Activated CD4-positive, alpha-beta T cell treated with anti-CD3 and anti-CD28 coated beads, Interleukin-2, amount 10 ng/mL, durations not matched to agents 7 days and 5 days (primary cell): ENCODE results near the gene IL11RA. TPM values are rescaled to one million over a fixed set of nuclear protein-coding genes. Genes with fewer than 3 reads are reported as not detected.
"Not testable (repeated sequence)": the region's sequence is repeated elsewhere in the genome, so short reads cannot be mapped to it uniquely, and the experiment has no call there.

Experiments used
- CTCF ChIA-PET: fragments of 350-600 bp; sonication (Branson Sonifier 250); formaldehyde crosslinking; loops from one replicate; lab custom pipeline; 2021; ENCODE audit warnings: antibody characterized with exemption; lab: Charles Lee
- POLR2A ChIA-PET: fragments of 350-600 bp; sonication (Branson Sonifier 250); formaldehyde crosslinking; loops from one replicate; lab custom pipeline; 2021; ENCODE audit warnings: antibody characterized with exemption; lab: Charles Lee
- DNase-seq: peaks from one replicate; pipeline ENCODE4 v3.0.0-alpha.2; 2020
- H3K27ac Mint-ChIP-seq: one replicate; pipeline ENCODE4 v1.8.0; 2021; ENCODE audit warnings: mild to moderate bottlenecking, moderate library complexity, mixed read lengths
- H3K27me3 Mint-ChIP-seq: one replicate; pipeline ENCODE4 v1.8.0; 2021; ENCODE audit warnings: mixed read lengths
- H3K36me3 Mint-ChIP-seq: one replicate; pipeline ENCODE4 v1.8.0; 2021; ENCODE audit warnings: low read depth, mixed read lengths
- H3K4me1 Mint-ChIP-seq: one replicate; pipeline ENCODE4 v1.8.0; 2021; ENCODE audit warnings: mixed read lengths
- H3K4me3 Mint-ChIP-seq: one replicate; pipeline ENCODE4 v1.8.0; 2021; ENCODE audit warnings: mild to moderate bottlenecking, moderate library complexity, mixed read lengths
- H3K9me3 Mint-ChIP-seq: one replicate; pipeline ENCODE4 v1.8.0; 2021; ENCODE audit warnings: mixed read lengths
- total RNA-seq, 2 experiments: library from RNA; stranded (reverse); gene quantifications; one replicate each; pipeline ENCODE4 v1.2.3, GENCODE V29; 2021

IL11RA gene
- total RNA-seq, 2 experiments from 2014 or later = 66.3 to 68.5 TPM

GRCh38 chr9:34633851-34634550 lies 18.0 kb upstream of the IL11RA start:
- no peak overlapping the region for H3K27ac Mint-ChIP-seq
- DNase-seq = peak; percentile 83
- ChIA-PET CTCF (interaction anchor here (0.6 to 7.5 kb wide), 21 partner anchors 9 to 451 kb away, joined by 3 to 82 read pairs (median 4); partner anchors contain the start of genes DCTN3, GALT and RPP25L), POLR2A (interaction anchor here (1.0 to 1.2 kb wide), 2 partner anchors 14 to 16 kb away, joined by 3 read pairs; no protein-coding TSS in a partner anchor)
- H3K27me3 Mint-ChIP-seq = peaks cover 19% of the 10 kb centered on the region
- H3K36me3 Mint-ChIP-seq = peaks cover 15% of the 10 kb centered on the region
- no peak overlapping the region for H3K4me3 Mint-ChIP-seq
- H3K4me1 Mint-ChIP-seq = peaks cover 42% of the 10 kb centered on the region
- no peaks in the 10 kb centered on the region for H3K9me3 Mint-ChIP-seq

GRCh38 chr9:34634551-34635248 lies 17.3 kb upstream of the IL11RA start:
- H3K4me3 Mint-ChIP-seq = no peak overlapping the region
- H3K9me3 Mint-ChIP-seq = no peaks in the 10 kb centered on the region
- no peak for DNase-seq
- peaks cover 39% of the 10 kb centered on the region for H3K4me1 Mint-ChIP-seq
- ChIA-PET CTCF (interaction anchor here (0.8 to 7.5 kb wide), 15 partner anchors 8 to 261 kb away, joined by 3 to 82 read pairs (median 6); partner anchors contain the start of genes DCTN3, GALT and RPP25L), POLR2A (interaction anchor here (0.9 to 1.2 kb wide), 2 partner anchors 14 to 17 kb away, joined by 3 to 4 read pairs; partner anchors contain the start of gene DCTN3)
- peaks cover 12% of the 10 kb centered on the region for H3K27me3 Mint-ChIP-seq
- peaks cover 15% of the 10 kb centered on the region for H3K36me3 Mint-ChIP-seq
- peak overlapping the region; percentile 42 for H3K27ac Mint-ChIP-seq

- Mint-ChIP-seq H3K9me3 (no peaks in the 10 kb centered on the region), H3K36me3 (peaks cover 15% of the 10 kb centered on the region), H3K27me3 (peaks cover 3% of the 10 kb centered on the region), H3K4me3 (peak overlapping the region; percentile 58), H3K27ac (peak overlapping the region; percentile 51), H3K4me1 (peaks cover 39% of the 10 kb centered on the region)
- no peak for DNase-seq
- POLR2A ChIA-PET = interaction anchor here (0.9 kb wide), 1 partner anchor 15 kb away, joined by 4 read pairs; the partner anchor contains the start of gene DCTN3
- CTCF ChIA-PET = interaction anchor here (0.6 to 7.5 kb wide), 5 partner anchors 11 to 481 kb away, joined by 3 to 82 read pairs (median 17); partner anchors contain the start of genes DCTN3, GALT and RPP25L
These were observed 16.4 kb upstream of the IL11RA start for GRCh38 chr9:34635556-34635955.

- ChIA-PET CTCF (interaction anchor here (0.6 to 7.5 kb wide), 6 partner anchors 10 to 24 kb away, joined by 3 to 82 read pairs (median 18); partner anchors contain the start of genes DCTN3, GALT and RPP25L), POLR2A (interaction anchor here (0.6 to 2.0 kb wide), 3 partner anchors 10 to 479 kb away, joined by 3 to 8 read pairs (median 3); partner anchors contain the start of gene DCTN3)
- DNase-seq = no peak
- Mint-ChIP-seq H3K27me3 (no peaks in the 10 kb centered on the region), H3K4me1 (peaks cover 39% of the 10 kb centered on the region), H3K36me3 (peaks cover 15% of the 10 kb centered on the region), H3K4me3 (peak overlapping the region; percentile 90), H3K9me3 (no peaks in the 10 kb centered on the region), H3K27ac (peak overlapping the region; percentile 85)
These were observed 15.1 kb upstream of the IL11RA start for GRCh38 chr9:34636791-34637355.

GRCh38 chr9:34637356-34638137 lies 14.4 kb upstream of the IL11RA start, which contains the start of gene SIGMAR1:
SIGMAR1 (minus strand) TSS chr9:34637787; CDS start chr9:34637697, 90 bp downstream.
- H3K4me3 Mint-ChIP-seq = peak within 1 kb of the TSS; percentile 90
- no peaks in the 10 kb centered on the region for H3K9me3 Mint-ChIP-seq
- ChIA-PET POLR2A (interaction anchor here (0.6 to 2.0 kb wide), 3 partner anchors 10 to 18 kb away, joined by 3 to 8 read pairs (median 3); partner anchors contain the start of gene DCTN3), CTCF (interaction anchor here (0.6 to 7.5 kb wide), 13 partner anchors 9 to 64 kb away, joined by 3 to 82 read pairs (median 4); partner anchors contain the start of genes DCTN3, GALT and RPP25L)
- peaks cover 39% of the 10 kb centered on the region for H3K4me1 Mint-ChIP-seq
- H3K27me3 Mint-ChIP-seq = no peaks in the 10 kb centered on the region
- peak; percentile 94 for DNase-seq
- H3K27ac Mint-ChIP-seq = peak within 1 kb of the TSS; percentile 93
- H3K36me3 Mint-ChIP-seq = peaks cover 15% of the 10 kb centered on the region

GRCh38 chr9:34638138-34638445 lies 13.9 kb upstream of the IL11RA start:
- no peaks in the 10 kb centered on the region for H3K9me3 Mint-ChIP-seq
- H3K4me3 Mint-ChIP-seq = peak overlapping the region; percentile 90
- H3K36me3 Mint-ChIP-seq = peaks cover 15% of the 10 kb centered on the region
- no peak for DNase-seq
- H3K27ac Mint-ChIP-seq = peak overlapping the region; percentile 93
- POLR2A ChIA-PET = interaction anchor here (1.3 to 2.0 kb wide), 2 partner anchors 9 to 18 kb away, joined by 3 to 8 read pairs; partner anchors contain the start of gene DCTN3
- CTCF ChIA-PET = interaction anchor here (0.6 to 7.5 kb wide), 10 partner anchors 9 to 63 kb away, joined by 3 to 82 read pairs (median 7); partner anchors contain the start of genes DCTN3, GALT and RPP25L
- no peaks in the 10 kb centered on the region for H3K27me3 Mint-ChIP-seq
- peaks cover 39% of the 10 kb centered on the region for H3K4me1 Mint-ChIP-seq

GRCh38 chr9:34639322-34639721 lies 12.7 kb upstream of the IL11RA start:
- Mint-ChIP-seq H3K36me3 (peaks cover 15% of the 10 kb centered on the region), H3K4me3 (peak overlapping the region; percentile 90), H3K4me1 (peaks cover 32% of the 10 kb centered on the region)
- H3K27ac Mint-ChIP-seq, H3K9me3 Mint-ChIP-seq, DNase-seq, H3K27me3 Mint-ChIP-seq, POLR2A ChIA-PET: not testable (repeated sequence)
- CTCF ChIA-PET = interaction anchor here (7.3 to 7.5 kb wide), 2 partner anchors 17 to 27 kb away, joined by 60 to 82 read pairs; partner anchors contain the start of genes DCTN3 and RPP25L

GRCh38 chr9:34642679-34643078 lies 9.3 kb upstream of the IL11RA start:
- no peak for DNase-seq
- Mint-ChIP-seq H3K27me3 (no peaks in the 10 kb centered on the region), H3K9me3 (no peaks in the 10 kb centered on the region), H3K36me3 (peaks cover 8% of the 10 kb centered on the region), H3K27ac (no peak overlapping the region), H3K4me3 (no peak overlapping the region), H3K4me1 (peaks cover 26% of the 10 kb centered on the region)
- POLR2A ChIA-PET = no interaction called here
- CTCF ChIA-PET = interaction anchor here (0.9 to 1.5 kb wide), 3 partner anchors 8 to 23 kb away, joined by 4 to 10 read pairs (median 6); no protein-coding TSS in a partner anchor

GRCh38 chr9:34644766-34645314 lies 7.1 kb upstream of the IL11RA start:
- Mint-ChIP-seq H3K4me3 (no peak overlapping the region), H3K9me3 (no peaks in the 10 kb centered on the region), H3K4me1 (peaks cover 35% of the 10 kb centered on the region), H3K27ac (no peak overlapping the region), H3K27me3 (no peaks in the 10 kb centered on the region), H3K36me3 (peaks cover 30% of the 10 kb centered on the region)
- no peak for DNase-seq
- ChIA-PET CTCF (interaction anchor here (0.6 to 1.6 kb wide), 6 partner anchors 11 to 277 kb away, joined by 3 to 8 read pairs (median 4); no protein-coding TSS in a partner anchor), POLR2A (no interaction called here)

- ChIA-PET CTCF (interaction anchor here (1.2 to 3.5 kb wide), 12 partner anchors 9 to 190 kb away, joined by 3 to 29 read pairs (median 6); partner anchors contain the start of gene SIGMAR1), POLR2A (interaction anchor here (1.3 kb wide), 1 partner anchor 9 kb away, joined by 8 read pairs; the partner anchor contains the start of gene SIGMAR1)
- Mint-ChIP-seq H3K4me3 (peak within 1 kb of the TSS; percentile 87), H3K27ac (peak within 1 kb of the TSS; percentile 88), H3K27me3 (no peaks in the 10 kb centered on the region), H3K4me1 (peaks cover 44% of the 10 kb centered on the region), H3K36me3 (peaks cover 39% of the 10 kb centered on the region), H3K9me3 (no peaks in the 10 kb centered on the region)
- DNase-seq = peak; percentile 98
These were observed 5.5 kb upstream of the IL11RA start, which contains the start of gene GALT for GRCh38 chr9:34646211-34647083. GALT (plus strand) TSS chr9:34646675; CDS start chr9:34646705, 30 bp downstream.
